CD8-positive, alpha-beta memory T cell (primary cell): ENCODE measurements around the gene LYRM7. TPM values are rescaled to one million over a fixed set of nuclear protein-coding genes. Genes with fewer than 3 reads are reported as not detected.

Experiments
- CTCF ChIA-PET: fragments of 350-600 bp; sonication (Branson Sonifier 250); formaldehyde crosslinking; loops from one replicate; lab custom pipeline; 2021; ENCODE audit warnings: antibody characterized with exemption; lab: Charles Lee
- POLR2A ChIA-PET: fragments of 350-600 bp; sonication (Branson Sonifier 250); formaldehyde crosslinking; loops from one replicate; lab custom pipeline; 2021; ENCODE audit warnings: antibody characterized with exemption; lab: Charles Lee
- DNase-seq, 5 donors: peaks; one replicate each; pipeline versions ENCODE4 v3.0.0 to v3.0.0-alpha.2; 2020 to 2022; ENCODE audit warnings: mixed read lengths in 1 of 5
- H3K27ac ChIP-seq: one replicate; pipeline ENCODE4 v1.7.0; 2013; ENCODE audit warnings: low read depth, mild to moderate bottlenecking, low read length, moderate library complexity
- H3K27me3 ChIP-seq: 2 replicates; pipeline ENCODE4 v1.7.0; 2013; ENCODE audit warnings: low read length, mild to moderate bottlenecking; ENCODE audit not compliant: insufficient read depth, poor library complexity, severe bottlenecking
- H3K36me3 ChIP-seq: 2 replicates; pipeline ENCODE4 v1.7.0; 2013; ENCODE audit warnings: mild to moderate bottlenecking, low read length, moderate library complexity; ENCODE audit not compliant: insufficient read depth
- H3K4me1 ChIP-seq: 2 replicates; pipeline ENCODE4 v1.7.0; 2013; ENCODE audit warnings: mild to moderate bottlenecking, low read length, moderate library complexity; ENCODE audit not compliant: insufficient read depth
- H3K4me3 ChIP-seq: 2 replicates; pipeline ENCODE4 v1.7.0; 2013; ENCODE audit warnings: mild to moderate bottlenecking, low read length
- H3K9me3 ChIP-seq: 2 replicates; pipeline ENCODE4 v1.7.0; 2013; ENCODE audit warnings: mild to moderate bottlenecking, low read length
- H3K27ac Mint-ChIP-seq, 8 donors: one replicate each; pipeline ENCODE4 v1.8.0; 2020 to 2021; ENCODE audit warnings: mixed read lengths in 8 of 8, mild to moderate bottlenecking in 6 of 8, inconsistent platforms in 3 of 8, moderate library complexity in 3 of 8
- H3K27me3 Mint-ChIP-seq, 2 donors: one replicate each; pipeline ENCODE4 v1.8.0; 2020 to 2021; ENCODE audit warnings: mixed read lengths in 2 of 2, mild to moderate bottlenecking in 1 of 2, moderate library complexity in 1 of 2
- H3K36me3 Mint-ChIP-seq, 3 donors: one replicate each; pipeline ENCODE4 v1.8.0; 2020 to 2021; ENCODE audit warnings: mixed read lengths in 3 of 3, inconsistent platforms in 1 of 3, mild to moderate bottlenecking in 1 of 3
- H3K4me1 Mint-ChIP-seq, 3 donors: one replicate each; pipeline ENCODE4 v1.8.0; 2020 to 2021; ENCODE audit warnings: mixed read lengths in 3 of 3, inconsistent platforms in 1 of 3, mild to moderate bottlenecking in 1 of 3
- H3K4me3 Mint-ChIP-seq, 7 donors: one replicate each; pipeline ENCODE4 v1.8.0; 2020 to 2021; ENCODE audit warnings: mixed read lengths in 7 of 7, mild to moderate bottlenecking in 6 of 7, moderate library complexity in 4 of 7, inconsistent platforms in 2 of 7
- H3K9me3 Mint-ChIP-seq, 5 donors: one replicate each; pipeline ENCODE4 v1.8.0; 2020 to 2022; ENCODE audit warnings: mixed read lengths in 5 of 5, mild to moderate bottlenecking in 3 of 5, moderate library complexity in 2 of 5, inconsistent platforms in 1 of 5
- polyA plus RNA-seq: library from polyadenylated mRNA; unstranded; fragments of 300-500 nt; fragmentation: Illumina TruSeq; gene quantifications from one replicate; pipeline ENCODE4 v1.2.3, GENCODE V29; 2021
- total RNA-seq, 2 experiments: library from RNA; stranded (reverse); gene quantifications; one replicate each; pipeline ENCODE4 v1.2.3, GENCODE V29; 2021

The LYRM7 gene
- total and polyA plus RNA-seq, 3 experiments from 2014 or later: 9.0 to 24.1 (median 22.7) TPM

- ChIA-PET POLR2A (interaction anchor here (0.6 to 1.1 kb wide), 2 partner anchors 9 to 53 kb away, joined by 3 read pairs; no protein-coding TSS in a partner anchor), CTCF (interaction anchor here (0.9 to 1.5 kb wide), 3 partner anchors 8 to 43 kb away, joined by 3 read pairs; partner anchors contain the start of gene CDC42SE2)
- H3K27me3 Mint-ChIP-seq: peaks cover 0 to 1% of the 10 kb centered on the region in 2 donors
- H3K36me3 ChIP-seq: no peaks in the 10 kb centered on the region
- no peaks in the 10 kb centered on the region for H3K9me3 Mint-ChIP-seq
- no peak overlapping the region for H3K4me3 ChIP-seq
- no peak overlapping the region for H3K27ac ChIP-seq
- H3K9me3 ChIP-seq: no peaks in the 10 kb centered on the region
- peak overlapping the region in 1 of 8 donors; percentile 52 for H3K27ac Mint-ChIP-seq
- DNase-seq: no peak
- peaks cover 0 to 8% (median 1%) of the 10 kb centered on the region in 3 donors for H3K36me3 Mint-ChIP-seq
- no peak overlapping the region for H3K4me3 Mint-ChIP-seq
- H3K4me1 Mint-ChIP-seq: peaks cover 5 to 27% (median 12%) of the 10 kb centered on the region in 3 donors
- H3K27me3 ChIP-seq: no peaks in the 10 kb centered on the region
- peaks cover 15% of the 10 kb centered on the region for H3K4me1 ChIP-seq
These were observed 50.4 kb downstream of the LYRM7 start for GRCh38 chr5:131221008-131221703.

GRCh38 chr5:131221888-131222287 lies 51.1 kb downstream of the LYRM7 start:
- Mint-ChIP-seq H3K9me3 (no peaks in the 10 kb centered on the region), H3K4me3 (no peak overlapping the region), H3K27ac (no peak overlapping the region), H3K27me3 (no peaks in the 10 kb centered on the region), H3K36me3 (peaks cover 0 to 8% (median 1%) of the 10 kb centered on the region in 3 donors), H3K4me1 (peaks cover 5 to 20% (median 12%) of the 10 kb centered on the region in 3 donors)
- peaks cover 15% of the 10 kb centered on the region for H3K4me1 ChIP-seq
- no peaks in the 10 kb centered on the region for H3K36me3 ChIP-seq
- DNase-seq: no peak
- no peak overlapping the region for H3K27ac ChIP-seq
- H3K9me3 ChIP-seq: no peaks in the 10 kb centered on the region
- ChIA-PET CTCF (interaction anchor here (0.9 to 1.5 kb wide), 2 partner anchors 9 to 42 kb away, joined by 3 read pairs; partner anchors contain the start of gene CDC42SE2), POLR2A (interaction anchor here (0.7 to 1.1 kb wide), 2 partner anchors 10 to 145 kb away, joined by 3 read pairs; no protein-coding TSS in a partner anchor)
- H3K27me3 ChIP-seq: no peaks in the 10 kb centered on the region
- H3K4me3 ChIP-seq: no peak overlapping the region

DNA sequence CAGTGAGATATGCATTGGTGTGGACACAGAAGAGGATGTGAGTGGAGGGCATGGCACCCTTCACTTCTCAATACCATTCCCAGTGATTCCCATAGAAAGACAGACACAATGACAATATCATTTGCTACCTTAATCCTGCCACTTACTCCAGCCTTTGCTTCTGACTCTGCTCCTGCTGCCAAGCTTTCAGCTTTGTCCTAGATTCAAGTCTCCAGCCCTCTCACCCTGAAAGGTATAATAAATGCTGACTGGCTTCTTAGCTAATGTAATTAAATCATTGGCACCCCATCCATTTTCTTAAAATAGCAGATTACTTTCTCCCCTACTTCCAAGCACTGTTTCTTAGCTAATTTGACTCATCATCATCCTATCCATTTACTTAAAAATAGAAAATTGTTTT lies 52.0 kb downstream of the LYRM7 start:
- Mint-ChIP-seq H3K4me3 (no peak overlapping the region), H3K9me3 (no peaks in the 10 kb centered on the region), H3K27me3 (no peaks in the 10 kb centered on the region), H3K27ac (peak overlapping the region in 4 of 8 donors; percentile 2 to 39 (median 14)), H3K36me3 (peaks cover 0 to 8% (median 1%) of the 10 kb centered on the region in 3 donors), H3K4me1 (peaks cover 5 to 15% (median 12%) of the 10 kb centered on the region in 3 donors)
- Histone ChIP-seq H3K4me1 (peaks cover 15% of the 10 kb centered on the region), H3K27me3 (no peaks in the 10 kb centered on the region), H3K9me3 (no peaks in the 10 kb centered on the region), H3K27ac (no peak overlapping the region), H3K36me3 (no peaks in the 10 kb centered on the region), H3K4me3 (no peak overlapping the region)
- ChIA-PET POLR2A (interaction anchor here (0.7 kb wide), 1 partner anchor 144 kb away, joined by 3 read pairs; no protein-coding TSS in a partner anchor), CTCF (interaction anchor here (0.6 kb wide), 1 partner anchor 28 kb away, joined by 3 read pairs; no protein-coding TSS in a partner anchor)
- no peak for DNase-seq

DNA sequence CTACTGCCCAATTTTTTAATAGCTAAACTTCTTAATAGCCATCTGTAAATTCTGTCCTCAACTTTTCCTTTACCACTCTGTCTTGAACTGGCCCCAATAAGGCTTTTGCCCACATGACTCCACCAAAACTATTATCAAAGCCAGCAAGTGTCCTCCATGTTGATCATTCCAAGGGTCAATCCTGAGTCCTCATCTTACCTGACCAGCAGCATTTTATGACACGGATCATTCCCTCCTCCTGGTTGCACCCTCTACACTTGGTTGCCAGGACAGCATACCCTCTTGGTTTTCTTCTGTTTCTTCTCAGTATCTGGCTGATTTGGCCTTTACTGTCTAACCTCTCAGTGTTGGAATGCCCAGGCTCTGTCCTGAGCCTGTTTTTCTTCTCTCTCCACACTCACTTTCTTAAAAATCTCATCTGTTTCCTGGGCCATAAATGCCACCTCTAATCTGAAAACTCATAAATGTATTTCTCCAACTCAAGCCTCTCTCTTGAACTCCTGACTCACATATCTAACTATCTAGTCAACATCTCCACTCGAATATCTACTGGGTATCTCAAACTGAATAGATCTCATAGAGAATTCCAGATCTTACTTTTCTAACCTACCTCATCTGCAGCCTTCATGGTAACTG lies 53.1 kb downstream of the LYRM7 start:
- no peak overlapping the region for H3K27ac Mint-ChIP-seq
- peaks cover 0 to 4% (median 1%) of the 10 kb centered on the region in 3 donors for H3K36me3 Mint-ChIP-seq
- Histone ChIP-seq H3K4me3 (no peak overlapping the region), H3K36me3 (no peaks in the 10 kb centered on the region), H3K27ac (no peak overlapping the region), H3K9me3 (no peaks in the 10 kb centered on the region), H3K4me1 (peaks cover 18% of the 10 kb centered on the region), H3K27me3 (no peaks in the 10 kb centered on the region)
- CTCF ChIA-PET: interaction anchor here (1.3 to 1.5 kb wide), 2 partner anchors 9 to 41 kb away, joined by 4 read pairs; no protein-coding TSS in a partner anchor
- POLR2A ChIA-PET: interaction anchor here (0.6 kb wide), 1 partner anchor 27 kb away, joined by 3 read pairs; no protein-coding TSS in a partner anchor
- no peaks in the 10 kb centered on the region for H3K27me3 Mint-ChIP-seq
- no peaks in the 10 kb centered on the region for H3K9me3 Mint-ChIP-seq
- H3K4me1 Mint-ChIP-seq: peaks cover under 1 to 4% (median 4%) of the 10 kb centered on the region in 3 donors
- no peak overlapping the region for H3K4me3 Mint-ChIP-seq
- no peak for DNase-seq

GRCh38 chr5:131224387-131225201 lies 53.9 kb downstream of the LYRM7 start:
- Mint-ChIP-seq H3K27me3 (no peaks in the 10 kb centered on the region), H3K27ac (no peak overlapping the region), H3K36me3 (peaks cover 0 to 4% (median 1%) of the 10 kb centered on the region in 3 donors), H3K4me1 (peaks cover 0 to 4% (median 0%) of the 10 kb centered on the region in 3 donors), H3K4me3 (no peak overlapping the region), H3K9me3 (no peaks in the 10 kb centered on the region)
- H3K36me3 ChIP-seq: no peaks in the 10 kb centered on the region
- ChIA-PET CTCF (interaction anchor here (1.1 to 1.5 kb wide), 3 partner anchors 10 to 41 kb away, joined by 3 to 4 read pairs (median 4); no protein-coding TSS in a partner anchor), POLR2A (interaction anchor here (0.6 kb wide), 1 partner anchor 26 kb away, joined by 3 read pairs; no protein-coding TSS in a partner anchor)
- peak in 1 of 5 donors; percentile 24 for DNase-seq
- no peaks in the 10 kb centered on the region for H3K27me3 ChIP-seq
- no peaks in the 10 kb centered on the region for H3K9me3 ChIP-seq
- no peak overlapping the region for H3K27ac ChIP-seq
- no peak overlapping the region for H3K4me3 ChIP-seq
- H3K4me1 ChIP-seq: peaks cover 18% of the 10 kb centered on the region

- CTCF ChIA-PET: interaction anchor here (1.1 kb wide), 1 partner anchor 11 kb away, joined by 3 read pairs; no protein-coding TSS in a partner anchor
- H3K4me1 ChIP-seq: peaks cover 18% of the 10 kb centered on the region
- H3K36me3 Mint-ChIP-seq: peaks cover 0 to 4% (median 1%) of the 10 kb centered on the region in 3 donors
- peaks cover 3 to 8% (median 7%) of the 10 kb centered on the region in 3 donors for H3K4me1 Mint-ChIP-seq
- no peaks in the 10 kb centered on the region for H3K9me3 Mint-ChIP-seq
- H3K27me3 ChIP-seq: no peaks in the 10 kb centered on the region
- H3K27ac ChIP-seq: no peak overlapping the region
- H3K4me3 ChIP-seq: no peak overlapping the region
- no peaks in the 10 kb centered on the region for H3K27me3 Mint-ChIP-seq
- H3K36me3 ChIP-seq: no peaks in the 10 kb centered on the region
- no peak for DNase-seq
- no peak overlapping the region for H3K4me3 Mint-ChIP-seq
- POLR2A ChIA-PET: no interaction called here
- no peaks in the 10 kb centered on the region for H3K9me3 ChIP-seq
- H3K27ac Mint-ChIP-seq: no peak overlapping the region
These were observed 54.7 kb downstream of the LYRM7 start for GRCh38 chr5:131225282-131225974.

DNA sequence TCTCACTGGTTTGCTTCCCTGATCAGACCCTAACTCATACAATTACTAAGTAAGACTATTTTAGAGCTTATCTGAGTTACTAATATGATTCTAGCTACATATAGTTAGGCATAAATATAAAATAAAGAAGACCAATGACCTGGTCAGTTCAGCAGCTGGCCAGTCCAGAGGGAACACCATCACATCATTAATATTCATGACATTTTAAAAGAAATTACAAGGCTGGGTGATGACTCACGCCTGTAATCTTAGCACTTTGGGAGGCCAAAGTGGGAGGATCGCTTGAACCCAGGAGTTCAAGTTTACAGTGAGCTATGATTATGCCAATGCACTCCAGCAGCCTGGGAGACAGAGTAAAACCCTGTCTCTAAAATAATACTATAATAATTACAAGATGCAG lies 56.2 kb downstream of the LYRM7 start:
- Mint-ChIP-seq H3K27ac (no peak overlapping the region), H3K4me3 (no peak overlapping the region), H3K27me3 (no peaks in the 10 kb centered on the region), H3K36me3 (no peaks in the 10 kb centered on the region), H3K4me1 (peaks cover 6 to 11% (median 7%) of the 10 kb centered on the region in 3 donors), H3K9me3 (no peaks in the 10 kb centered on the region)
- POLR2A ChIA-PET: no interaction called here
- no peak for DNase-seq
- Histone ChIP-seq H3K27ac (no peak overlapping the region), H3K36me3 (no peaks in the 10 kb centered on the region), H3K27me3 (no peaks in the 10 kb centered on the region), H3K9me3 (no peaks in the 10 kb centered on the region), H3K4me1 (peaks cover 18% of the 10 kb centered on the region), H3K4me3 (no peak overlapping the region)
- CTCF ChIA-PET: no interaction called here
